SH-SY5Y (cell line): ENCODE results near the gene SLC38A8.

ENCODE experiments used
- GATA2 ChIP-seq: IDR thresholded peaks from 2 replicates; pipeline ENCODE4 v1.6.1; 2011; ENCODE audit warnings: mild to moderate bottlenecking, low read depth, low read length
- GATA3 ChIP-seq: IDR thresholded peaks from 2 replicates; pipeline ENCODE4 v1.6.1; 2011; ENCODE audit warnings: low read depth, mild to moderate bottlenecking, low read length, moderate library complexity

DNA sequence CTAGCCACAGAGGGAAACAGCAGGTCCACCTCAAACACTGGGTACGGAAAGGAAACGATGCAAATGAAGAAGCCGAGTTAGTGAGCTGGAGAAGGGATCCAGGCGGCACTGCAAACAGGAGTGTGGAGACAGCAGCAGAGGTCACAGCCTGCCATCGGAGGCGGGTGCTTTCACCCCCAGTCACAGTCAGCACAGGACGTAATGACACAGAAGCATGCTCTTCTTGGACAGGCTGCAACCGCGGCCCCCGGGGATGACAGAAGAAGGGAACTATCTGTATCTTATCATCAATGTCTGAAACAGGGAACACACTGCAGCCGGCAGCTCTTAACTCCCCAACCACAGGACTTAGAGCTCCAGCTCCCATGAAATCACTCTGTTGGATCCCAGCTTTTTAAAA lies 16.1 kb upstream of the SLC38A8 start:
- TF ChIP-seq GATA2 = no peak
- TF ChIP-seq GATA3 = no peak
